Nucleus accumbens (tissue), 56 donors: Measurements from ENCODE around the gene MAP3K3.
"Not testable (repeated sequence)": the region's sequence is repeated elsewhere in the genome, so short reads cannot be mapped to it uniquely, and the experiment has no call there.

Experiments
- DNase-seq, 56 donors: peaks; one replicate each; lab custom pipeline; 2025; lab: John Stamatoyannopoulos, UW

The MAP3K3 gene

GRCh38 chr17:63701868-63702720 lies 79.9 kb downstream of the MAP3K3 start:
- DNase-seq: peak in 3 of 56 donors; percentile 19 to 29 (median 25)

DNA sequence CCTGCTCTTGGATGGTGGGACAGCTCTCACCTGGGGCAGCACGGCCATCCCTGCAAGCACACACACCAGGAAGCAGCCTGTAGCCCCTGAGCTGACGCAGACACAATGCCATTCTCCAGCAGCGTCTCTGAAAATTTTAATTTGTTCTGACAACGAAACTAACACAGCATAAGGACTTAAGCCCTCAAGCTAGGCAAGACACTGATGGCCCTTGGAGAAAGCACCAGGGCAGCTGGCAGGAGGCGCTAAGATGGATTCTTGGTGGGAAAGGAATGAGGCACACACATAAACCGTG lies 80.5 kb downstream of the MAP3K3 start:
- DNase-seq: no peak

DNA sequence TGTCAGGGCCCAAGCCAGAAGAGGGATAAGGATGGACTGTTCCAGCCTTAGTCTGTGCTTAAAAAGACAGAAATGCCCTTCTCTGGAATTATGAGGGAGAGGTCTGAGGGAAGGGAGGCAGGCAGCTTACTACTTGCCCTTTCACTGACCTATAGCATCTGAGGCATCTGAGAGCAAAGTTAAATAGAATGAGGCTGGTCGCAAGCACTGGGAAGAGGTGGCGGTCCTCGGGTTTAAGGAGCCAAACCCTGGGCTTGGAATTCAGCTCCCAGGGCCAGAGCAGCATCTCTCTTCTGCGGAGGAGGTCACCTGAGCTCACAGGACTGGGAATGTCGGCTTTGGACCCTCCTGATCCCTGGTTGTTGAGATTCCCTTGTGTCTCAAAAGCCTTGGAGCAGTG lies 80.8 kb downstream of the MAP3K3 start:
- DNase-seq: no peak

- DNase-seq: no peak
Measured at GRCh38 chr17:63703556-63704258, 81.5 kb downstream of the MAP3K3 start.

GRCh38 chr17:63704259-63704576 lies 82.0 kb downstream of the MAP3K3 start:
- no peak for DNase-seq

GRCh38 chr17:63704836-63705235 lies 82.6 kb downstream of the MAP3K3 start:
- DNase-seq: no peak

GRCh38 chr17:63705657-63706056 lies 83.4 kb downstream of the MAP3K3 start:
- no peak for DNase-seq

DNA sequence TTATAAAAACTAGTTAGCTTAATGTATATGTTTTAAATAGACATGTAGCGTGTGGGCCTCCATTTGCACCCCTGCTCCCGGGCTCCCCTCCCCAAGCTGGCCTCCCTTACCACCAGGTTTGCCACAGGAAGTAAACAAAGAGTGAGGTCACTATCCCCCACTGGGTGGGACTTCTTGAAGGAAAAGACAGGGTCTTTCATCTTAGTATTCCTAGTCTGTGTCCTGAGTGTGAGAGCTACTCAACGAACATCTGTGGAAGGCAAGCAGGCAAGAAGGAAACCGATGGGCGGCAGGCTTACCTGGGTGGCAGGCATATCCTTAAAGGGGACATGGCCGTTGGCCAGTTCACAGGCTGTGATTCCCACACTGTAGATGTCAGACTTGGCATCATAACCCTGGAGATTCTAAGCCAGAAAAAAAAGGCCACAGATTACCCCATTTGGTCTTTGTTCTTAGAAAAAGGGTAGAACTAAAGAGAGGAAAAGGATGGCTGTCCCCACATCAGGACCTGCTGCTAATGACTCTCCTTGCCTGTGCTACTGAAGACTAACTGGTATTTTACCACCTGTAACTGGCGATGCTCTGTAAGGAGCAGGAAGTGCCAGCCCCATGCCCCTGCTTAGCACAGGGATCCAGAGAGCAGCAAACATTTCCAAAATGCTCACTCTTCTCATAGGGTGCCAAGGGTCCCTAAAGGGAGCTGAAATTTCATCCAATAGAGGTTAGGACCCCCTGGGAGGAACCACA lies 84.3 kb downstream of the MAP3K3 start:
- DNase-seq: no peak

- DNase-seq: no peak
Measured at GRCh38 chr17:63707151-63707550, 84.9 kb downstream of the MAP3K3 start.

GRCh38 chr17:63709110-63709509 lies 86.9 kb downstream of the MAP3K3 start:
- no peak for DNase-seq

DNA sequence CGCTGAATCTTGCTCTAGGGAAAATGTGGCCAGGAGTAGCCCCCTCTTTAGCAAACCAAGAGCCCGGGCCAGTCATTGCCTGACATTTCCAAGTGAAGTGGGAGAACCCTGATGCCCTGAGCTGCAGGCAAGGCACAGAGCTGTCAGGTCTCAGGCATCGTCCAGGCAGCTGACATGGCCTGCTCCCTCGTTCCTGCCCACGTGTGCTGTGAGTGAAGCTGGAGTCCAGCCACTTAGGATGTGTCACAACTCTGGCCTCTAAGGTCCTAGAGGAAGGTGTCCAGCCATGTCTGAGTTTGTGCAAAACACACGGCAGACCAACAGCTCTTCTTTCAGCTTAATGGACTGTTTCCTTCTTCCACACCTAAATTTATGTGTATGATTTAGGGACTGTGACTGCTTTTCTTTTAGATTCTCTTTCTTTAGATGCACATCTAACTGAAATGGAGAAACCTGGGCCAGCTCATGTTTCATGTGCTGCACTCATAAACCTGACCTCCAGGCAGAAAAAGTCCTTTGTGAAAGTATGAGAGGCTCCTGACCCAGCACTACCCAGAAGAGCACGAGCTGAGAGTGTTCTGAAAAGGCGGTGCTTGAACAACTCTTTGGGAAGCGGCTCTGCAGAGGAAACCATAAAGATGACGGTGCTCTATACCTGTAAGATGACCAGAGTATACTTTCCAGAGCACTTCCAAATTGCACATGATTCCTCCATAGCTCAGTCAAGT lies 92.5 kb downstream of the MAP3K3 start:
- no peak for DNase-seq

GRCh38 chr17:63716426-63716825 lies 94.2 kb downstream of the MAP3K3 start:
- DNase-seq: no peak

- DNase-seq: no peak
Measured at GRCh38 chr17:63718988-63719387, 96.8 kb downstream of the MAP3K3 start.

GRCh38 chr17:63720194-63720593 lies 98.0 kb downstream of the MAP3K3 start:
- DNase-seq: not testable (repeated sequence)

- no peak for DNase-seq
Measured at GRCh38 chr17:63722403-63722802, 100.2 kb downstream of the MAP3K3 start.

DNA sequence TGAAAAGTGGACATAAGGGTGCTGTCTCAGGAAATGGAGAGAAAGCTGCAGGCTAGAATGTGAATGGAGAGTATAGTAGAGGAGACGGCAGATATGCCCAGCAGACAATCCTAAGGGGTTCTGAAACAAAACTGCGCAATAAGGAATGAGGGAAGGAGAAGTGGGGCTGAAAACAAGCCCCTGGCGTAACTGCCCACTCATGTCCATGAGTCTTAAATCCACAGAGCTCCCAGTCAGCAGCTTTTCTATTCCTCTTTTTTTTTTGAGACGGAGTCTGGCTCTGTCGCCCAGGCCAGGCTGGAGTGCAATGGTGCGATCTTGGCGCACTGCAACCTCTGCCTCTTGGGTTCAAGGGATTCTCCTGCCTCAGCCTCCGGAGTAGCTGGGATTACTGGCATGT lies 113.5 kb downstream of the MAP3K3 start:
- DNase-seq: no peak

- DNase-seq: peak in 1 of 56 donors; percentile 37
Measured at GRCh38 chr17:63740464-63741142, 118.4 kb downstream of the MAP3K3 start.

DNA sequence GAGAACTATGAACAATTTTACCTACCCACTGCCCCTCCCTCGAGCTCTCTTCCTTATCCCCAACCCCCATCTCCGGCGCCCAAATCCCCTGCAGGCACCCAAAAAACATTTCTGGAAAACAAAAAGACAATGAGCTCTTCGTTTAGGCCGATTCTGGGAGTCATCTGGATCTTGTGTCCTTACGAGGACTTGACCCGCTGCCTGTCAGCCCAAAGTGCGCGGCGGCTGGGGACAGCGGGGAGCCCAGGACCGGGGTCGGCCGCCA lies 118.9 kb downstream of the MAP3K3 start:
- DNase-seq: peak in 2 of 56 donors; percentile 39 to 44

- DNase-seq: peak; percentile 47 to 98 (median 95)
Measured at GRCh38 chr17:63741408-63742173, 119.4 kb downstream of the MAP3K3 start, which contains the start of gene STRADA. STRADA (minus strand) TSS chr17:63741799; CDS start chr17:63728369, 13,430 bp downstream.
